Measurements from ENCODE around the gene SSBP1. TPM values are rescaled to one million over a fixed set of nuclear protein-coding genes. Genes with fewer than 3 reads are reported as not detected.
"Not testable (repeated sequence)": the region's sequence is repeated elsewhere in the genome, so short reads cannot be mapped to it uniquely, and the experiment has no call there.

SSBP1 gene
- total RNA-seq, 2 experiments from 2014 or later: 108 to 116 TPM

- CTCF ChIA-PET: no interaction called here
Measured at GRCh38 chr7:141748396-141748795, 10.2 kb downstream of the SSBP1 start.

GRCh38 chr7:141751904-141752303 is 13.7 kb downstream of the SSBP1 start:
- Histone ChIP-seq H3K36me3 (ENCODE audit: insufficient read depth, low read length) (peaks cover 84% of the 10 kb centered on the region), H3K9me3 (ENCODE audit: control insufficient read depth in 1 of 2, insufficient read depth in 1 of 2, low read length in 2 of 2) (peaks cover 14 to 27% of the 10 kb centered on the region in 2 experiments)
- POLR2A ChIA-PET; DNase-seq; H3K27me3 ChIP-seq (ENCODE audit: control insufficient read depth in 1 of 2, insufficient read depth in 2 of 2, low read length in 2 of 2); CTCF ChIA-PET; H3K27me3 Mint-ChIP-seq; H3K27ac ChIP-seq (ENCODE audit: low read depth in 1 of 2, low read length in 2 of 2); ATAC-seq (ENCODE audit: poor library complexity); H3K9me3 Mint-ChIP-seq; H3K4me3 Mint-ChIP-seq; H3K4me1 ChIP-seq (ENCODE audit: insufficient read depth, low read length); H3K27ac Mint-ChIP-seq; H3K4me1 Mint-ChIP-seq (ENCODE audit: low read depth); H3K4me3 ChIP-seq (ENCODE audit: low read length): not testable (repeated sequence)
- intact Hi-C loops (cut with DNase I, micrococcal nuclease): loop anchor here in 1 of 2 experiments (5.0 kb wide), 1 partner anchor 955 kb away; no protein-coding TSS in a partner anchor
- peaks cover 93% of the 10 kb centered on the region for H3K36me3 Mint-ChIP-seq (ENCODE audit: low read depth)

More at GRCh38 chr7:141748396-141748795, 10.2 kb downstream of the SSBP1 start:
- no peak for TF ChIP-seq CTCF (IDR thresholded peaks at IDR 0.05)
- DNase-seq (no peak), ATAC-seq (ENCODE audit: poor library complexity) (no peak)
- Histone ChIP-seq H3K27ac (ENCODE audit: low read depth in 1 of 2, low read length in 2 of 2) (no peak overlapping the region), H3K27me3 (ENCODE audit: control insufficient read depth in 1 of 2, insufficient read depth in 2 of 2, low read length in 2 of 2) (no peaks in the 10 kb centered on the region), H3K9me3 (ENCODE audit: control insufficient read depth in 1 of 2, insufficient read depth in 1 of 2, low read length in 2 of 2) (peaks cover 14 to 27% of the 10 kb centered on the region in 2 experiments), H3K4me1 (ENCODE audit: insufficient read depth, low read length) (no peaks in the 10 kb centered on the region), H3K36me3 (ENCODE audit: insufficient read depth, low read length) (peaks cover 94% of the 10 kb centered on the region), H3K4me3 (ENCODE audit: low read length) (no peak overlapping the region)
- H3K4me1 Mint-ChIP-seq (ENCODE audit: low read depth): peaks cover 15% of the 10 kb centered on the region
- no peak overlapping the region for H3K27ac Mint-ChIP-seq
- POLR2A ChIA-PET: no interaction called here
- peaks cover 92% of the 10 kb centered on the region for H3K36me3 Mint-ChIP-seq (ENCODE audit: low read depth)
- no peak overlapping the region for H3K4me3 Mint-ChIP-seq
- H3K27me3 Mint-ChIP-seq: no peaks in the 10 kb centered on the region
- intact Hi-C loops (cut with DNase I, micrococcal nuclease): no loop called here
- peaks cover 4% of the 10 kb centered on the region for H3K9me3 Mint-ChIP-seq

GRCh38 chr7:141752634-141753033 is 14.5 kb downstream of the SSBP1 start:
- ChIA-PET CTCF (no interaction called here), POLR2A (no interaction called here)
- Histone ChIP-seq H3K27ac (ENCODE audit: low read depth in 1 of 2, low read length in 2 of 2) (no peak overlapping the region), H3K36me3 (ENCODE audit: insufficient read depth, low read length) (peaks cover 87% of the 10 kb centered on the region), H3K9me3 (ENCODE audit: control insufficient read depth in 1 of 2, insufficient read depth in 1 of 2, low read length in 2 of 2) (peaks cover 14 to 27% of the 10 kb centered on the region in 2 experiments), H3K27me3 (ENCODE audit: control insufficient read depth in 1 of 2, insufficient read depth in 2 of 2, low read length in 2 of 2) (no peaks in the 10 kb centered on the region), H3K4me3 (ENCODE audit: low read length) (no peak overlapping the region), H3K4me1 (ENCODE audit: insufficient read depth, low read length) (no peaks in the 10 kb centered on the region)
- no peak for TF ChIP-seq CTCF (IDR thresholded peaks at IDR 0.05)
- H3K4me1 Mint-ChIP-seq (ENCODE audit: low read depth): no peaks in the 10 kb centered on the region
- H3K36me3 Mint-ChIP-seq (ENCODE audit: low read depth): peaks cover 99% of the 10 kb centered on the region
- DNase-seq (peak in 2 of 14 experiments; percentile 13 to 18), ATAC-seq (ENCODE audit: poor library complexity) (no peak)
- no peak overlapping the region for H3K4me3 Mint-ChIP-seq
- intact Hi-C loops (cut with DNase I, micrococcal nuclease): loop anchor here in 1 of 2 experiments (5.0 kb wide), 1 partner anchor 955 kb away; no protein-coding TSS in a partner anchor
- H3K9me3 Mint-ChIP-seq: peaks cover 4% of the 10 kb centered on the region
- no peak overlapping the region for H3K27ac Mint-ChIP-seq
- H3K27me3 Mint-ChIP-seq: no peaks in the 10 kb centered on the region

GRCh38 chr7:141754939-141755338 is 16.8 kb downstream of the SSBP1 start:
- no peaks in the 10 kb centered on the region for H3K4me1 Mint-ChIP-seq (ENCODE audit: low read depth)
- POLR2A ChIA-PET: no interaction called here
- peak; percentile 59 for ATAC-seq (ENCODE audit: poor library complexity)

More at GRCh38 chr7:141754939-141755338, 16.8 kb downstream of the SSBP1 start:
- Mint-ChIP-seq H3K27me3 (no peaks in the 10 kb centered on the region), H3K36me3 (ENCODE audit: low read depth) (peaks cover 97% of the 10 kb centered on the region), H3K9me3 (peaks cover 2% of the 10 kb centered on the region), H3K4me3 (no peak overlapping the region), H3K27ac (no peak overlapping the region)
- no peaks in the 10 kb centered on the region for H3K4me1 ChIP-seq (ENCODE audit: insufficient read depth, low read length)
- DNase-seq: peak in 4 of 14 experiments; percentile 4 to 46 (median 33)
- peaks cover 14 to 25% of the 10 kb centered on the region in 2 experiments for H3K9me3 ChIP-seq (ENCODE audit: control insufficient read depth in 1 of 2, insufficient read depth in 1 of 2, low read length in 2 of 2)
- H3K27ac ChIP-seq (ENCODE audit: low read depth in 1 of 2, low read length in 2 of 2): no peak overlapping the region
- CTCF ChIA-PET: no interaction called here
- TF ChIP-seq CTCF (IDR thresholded peaks at IDR 0.05): peak; percentile 35
- no peaks in the 10 kb centered on the region for H3K27me3 ChIP-seq (ENCODE audit: control insufficient read depth in 1 of 2, insufficient read depth in 2 of 2, low read length in 2 of 2)
- peaks cover 83% of the 10 kb centered on the region for H3K36me3 ChIP-seq (ENCODE audit: insufficient read depth, low read length)
- no peak overlapping the region for H3K4me3 ChIP-seq (ENCODE audit: low read length)
- intact Hi-C loops (cut with DNase I, micrococcal nuclease): loop anchor here in 1 of 2 experiments (5.0 kb wide), 1 partner anchor 958 kb away; no protein-coding TSS in a partner anchor
